BLaER1 (cell line): ENCODE results near the gene SEC61A1.

Source experiments
- H3K27ac ChIP-seq: shearing (Covaris generic); formaldehyde crosslinking; 2 replicates; pipeline ENCODE4 v1.8.1; 2022
- H3K27me3 ChIP-seq: shearing (Covaris generic); formaldehyde crosslinking; 2 replicates; pipeline ENCODE4 v1.8.1; 2022
- H3K36me3 ChIP-seq: shearing (Covaris generic); formaldehyde crosslinking; 2 replicates; pipeline ENCODE4 v1.8.1; 2022
- H3K4me1 ChIP-seq: shearing (Covaris generic); formaldehyde crosslinking; 2 replicates; pipeline ENCODE4 v1.8.1; 2022
- H3K4me2 ChIP-seq: shearing (Covaris generic); formaldehyde crosslinking; 2 replicates; pipeline ENCODE4 v1.8.1; 2022
- H3K4me3 ChIP-seq: shearing (Covaris generic); formaldehyde crosslinking; 2 replicates; pipeline ENCODE4 v1.8.1; 2022
- H3K9ac ChIP-seq: shearing (Covaris generic); formaldehyde crosslinking; 2 replicates; pipeline ENCODE4 v1.8.1; 2022
- H3K9me3 ChIP-seq: shearing (Covaris generic); formaldehyde crosslinking; 2 replicates; pipeline ENCODE4 v1.8.1; 2022
- H4K20me1 ChIP-seq: shearing (Covaris generic); formaldehyde crosslinking; 2 replicates; pipeline ENCODE4 v1.8.1; 2022
- Cebpa-rat ChIP-seq: shearing (Covaris generic); IDR thresholded peaks from 2 replicates; pipeline ENCODE4 v1.8.1; 2022

The SEC61A1 gene

DNA sequence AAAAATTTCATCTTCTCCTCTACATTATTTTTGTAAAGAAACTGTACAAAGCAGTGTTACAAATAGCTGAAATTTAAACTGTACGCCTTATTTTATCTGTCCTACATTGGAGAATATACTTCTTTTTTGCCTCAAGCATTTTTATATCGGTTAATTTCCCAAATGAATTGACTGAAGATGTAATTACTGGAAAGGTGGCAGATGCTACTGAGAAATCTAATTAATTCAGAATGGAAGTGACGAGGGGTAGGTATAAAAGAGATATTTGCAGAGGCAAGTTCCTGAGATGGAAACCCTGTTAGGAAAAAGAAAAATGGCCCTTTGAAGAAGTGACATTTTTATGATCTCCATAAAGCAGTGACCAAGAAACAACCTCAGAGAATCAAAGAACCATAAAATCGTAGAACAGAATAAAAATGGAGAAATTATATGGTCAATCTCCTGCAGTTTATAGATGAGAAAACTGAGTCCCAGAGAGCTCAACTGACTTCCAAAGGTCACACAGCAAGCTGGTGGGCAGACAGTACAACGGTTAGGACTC is 51.0 kb downstream of the SEC61A1 start:
- Histone ChIP-seq H3K9me3 (no peaks in the 10 kb centered on the region), H4K20me1 (peaks cover 73% of the 10 kb centered on the region), H3K4me3 (no peak overlapping the region), H3K9ac (no peak overlapping the region), H3K4me1 (peaks cover 21% of the 10 kb centered on the region), H3K27me3 (no peaks in the 10 kb centered on the region), H3K36me3 (peaks cover 93% of the 10 kb centered on the region), H3K4me2 (no peak overlapping the region), H3K27ac (no peak overlapping the region)
- TF ChIP-seq Cebpa-rat, result no peak

DNA sequence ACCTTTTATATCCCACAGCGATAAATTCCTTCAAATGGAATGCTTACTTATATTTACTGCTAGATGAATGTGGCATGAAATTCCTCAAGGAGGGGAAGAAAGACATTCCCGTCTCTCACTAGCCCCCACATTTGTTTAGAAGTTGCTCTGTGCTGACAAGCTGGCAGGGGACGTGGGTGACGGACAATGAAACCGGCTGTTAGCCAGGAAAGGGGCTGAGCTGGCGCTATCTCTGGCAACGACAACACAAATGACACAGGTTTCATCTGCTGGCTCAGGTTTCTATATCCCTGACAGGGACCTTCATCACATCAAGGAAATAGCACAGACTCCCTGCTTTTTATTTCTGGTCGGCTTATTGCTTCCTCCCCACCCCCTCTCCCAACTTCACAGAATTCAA is 55.6 kb downstream of the SEC61A1 start:
- Histone ChIP-seq H3K27me3 (no peaks in the 10 kb centered on the region), H3K36me3 (peaks cover 93% of the 10 kb centered on the region), H3K4me1 (peaks cover 21% of the 10 kb centered on the region), H3K9ac (no peak overlapping the region), H4K20me1 (peaks cover 70% of the 10 kb centered on the region), H3K27ac (no peak overlapping the region), H3K9me3 (no peaks in the 10 kb centered on the region), H3K4me2 (no peak overlapping the region), H3K4me3 (no peak overlapping the region)
- TF ChIP-seq Cebpa-rat, result no peak

DNA sequence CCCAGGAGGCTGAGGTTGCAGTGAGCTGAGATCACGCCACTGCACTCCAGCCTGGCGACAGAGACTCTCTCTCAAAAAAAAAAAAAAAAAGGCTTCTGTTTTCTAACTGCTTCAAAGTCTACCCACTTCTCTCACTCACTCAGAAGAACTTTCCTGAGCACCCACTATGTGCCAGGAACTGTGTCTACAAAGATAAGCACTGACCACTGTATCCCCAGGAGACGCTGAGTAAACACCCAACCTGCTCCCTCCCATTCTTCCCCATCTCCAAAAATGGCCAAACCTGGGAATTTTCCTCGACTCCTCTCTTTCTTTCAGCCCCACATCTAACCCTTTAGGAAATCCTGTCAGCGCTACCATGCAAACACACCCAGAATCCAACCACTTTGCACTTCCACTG is 58.9 kb downstream of the SEC61A1 start:
- Histone ChIP-seq H3K9ac (no peak overlapping the region), H4K20me1 (peaks cover 72% of the 10 kb centered on the region)

DNA sequence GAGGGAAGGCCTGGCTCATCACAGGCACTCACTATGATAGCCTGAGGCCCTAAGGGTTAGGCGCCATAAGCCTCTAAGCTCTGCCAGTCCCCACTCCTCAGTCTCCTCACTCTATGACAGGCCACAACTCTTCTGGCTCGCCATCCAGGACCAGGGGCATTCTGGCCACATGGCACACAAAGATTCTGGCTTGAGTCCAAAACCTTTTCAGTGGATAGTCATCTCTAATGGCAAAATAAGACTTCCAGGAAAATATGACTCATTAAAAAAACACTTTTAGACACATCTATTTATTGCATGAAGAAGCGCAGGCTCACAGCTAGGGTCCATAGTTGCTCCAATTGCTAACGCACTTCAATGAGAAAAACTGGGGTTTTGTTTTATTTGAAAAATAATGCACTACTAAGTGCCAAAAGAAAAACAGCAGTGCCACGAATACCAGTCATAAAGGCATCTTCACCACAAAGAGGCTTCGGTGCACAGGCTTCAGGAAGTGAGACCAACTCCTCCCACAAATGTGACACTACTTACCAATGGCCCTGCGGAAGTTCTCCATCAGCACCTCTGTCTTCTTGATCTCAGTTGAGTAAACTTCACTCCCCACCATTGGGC is 60.2 kb downstream of the SEC61A1 start:
- no peaks in the 10 kb centered on the region for H3K9me3 ChIP-seq
- peaks cover 99% of the 10 kb centered on the region for H3K36me3 ChIP-seq
- H3K4me3 ChIP-seq, result no peak overlapping the region
- TF ChIP-seq Cebpa-rat, result no peak
- no peak overlapping the region for H3K4me2 ChIP-seq
- H3K27me3 ChIP-seq, result no peaks in the 10 kb centered on the region
- no peak overlapping the region for H3K9ac ChIP-seq
- H4K20me1 ChIP-seq, result peaks cover 66% of the 10 kb centered on the region
- H3K4me1 ChIP-seq, result peaks cover 7% of the 10 kb centered on the region; the same call in 1 of the 2 replicates
- no peak overlapping the region for H3K27ac ChIP-seq

More for the DNA sequence above, 58.9 kb downstream of the SEC61A1 start:
- peaks cover 99% of the 10 kb centered on the region for H3K36me3 ChIP-seq
- no peak overlapping the region for H3K4me3 ChIP-seq
- no peak for TF ChIP-seq Cebpa-rat
- peaks cover 7% of the 10 kb centered on the region; the same call in 1 of the 2 replicates for H3K4me1 ChIP-seq
- H3K4me2 ChIP-seq, result no peak overlapping the region
- no peaks in the 10 kb centered on the region for H3K9me3 ChIP-seq
- H3K27ac ChIP-seq, result no peak overlapping the region
- no peaks in the 10 kb centered on the region for H3K27me3 ChIP-seq

DNA sequence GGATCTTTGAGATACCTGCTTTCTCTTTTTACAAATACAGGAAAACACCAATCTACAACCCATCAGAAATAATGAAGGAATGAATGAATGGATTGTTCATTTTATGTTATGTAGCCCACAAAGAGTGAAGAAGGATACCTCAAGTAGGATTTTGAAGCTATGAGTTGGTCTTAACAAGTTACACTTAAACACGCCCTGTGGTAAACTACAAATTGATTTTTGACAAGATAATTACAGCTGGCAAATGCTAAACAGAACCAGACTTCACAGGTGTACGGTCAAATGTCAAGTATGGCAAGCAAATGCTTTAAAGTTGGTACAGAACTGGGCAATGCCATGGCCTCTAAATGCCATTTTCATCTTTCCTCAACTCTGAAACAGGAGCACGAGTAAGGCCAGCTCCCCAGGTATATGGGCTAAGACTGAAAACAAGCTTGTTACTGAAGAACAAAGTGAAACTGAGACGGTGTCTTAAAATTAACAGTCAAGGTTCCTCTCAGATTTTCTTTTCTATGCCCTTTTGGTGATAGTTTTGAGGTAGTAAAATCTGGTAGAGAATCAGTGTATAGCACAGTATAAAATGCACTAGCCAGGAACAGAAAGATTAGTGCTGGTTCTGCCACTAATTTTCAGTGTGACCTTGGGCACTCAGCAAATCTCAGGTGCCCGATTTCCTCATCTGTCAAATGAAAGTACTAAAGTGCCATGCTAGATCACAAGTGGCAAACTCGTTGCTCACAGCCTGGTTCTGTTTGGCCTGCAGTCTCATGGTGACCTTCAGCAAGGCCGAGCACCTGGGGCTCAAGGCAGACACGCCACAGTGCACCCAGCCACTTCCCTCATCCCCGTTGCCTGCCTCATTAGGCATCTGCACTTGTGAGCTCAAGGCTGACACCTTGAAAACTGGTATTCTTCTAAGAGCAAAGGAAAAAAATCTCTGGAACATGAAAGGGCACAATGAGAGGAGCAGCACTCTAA is 61.9 kb downstream of the SEC61A1 start:
- no peak overlapping the region for H3K4me3 ChIP-seq
- TF ChIP-seq Cebpa-rat, result no peak
- peaks cover 7% of the 10 kb centered on the region; the same call in 1 of the 2 replicates for H3K4me1 ChIP-seq
- peaks cover 99% of the 10 kb centered on the region for H3K36me3 ChIP-seq
- peak overlapping the region; percentile 9; the same call in 1 of the 2 replicates for H3K4me2 ChIP-seq
- H3K9me3 ChIP-seq, result no peaks in the 10 kb centered on the region
- H3K27ac ChIP-seq, result no peak overlapping the region
- no peak overlapping the region for H3K9ac ChIP-seq
- peaks cover 58% of the 10 kb centered on the region for H4K20me1 ChIP-seq
- no peaks in the 10 kb centered on the region for H3K27me3 ChIP-seq
